ENCODE data around the gene MACROH2A2. TPM values are rescaled to one million over a fixed set of nuclear protein-coding genes. Genes with fewer than 3 reads are reported as not detected.
"Not testable (repeated sequence)": the region's sequence is repeated elsewhere in the genome, so short reads cannot be mapped to it uniquely, and the experiment has no call there.

The MACROH2A2 gene
- total and polyA plus RNA-seq, 5 donors from 2014 or later, result 2.4 to 4.1 (median 3.3) TPM

- Histone ChIP-seq H3K27ac (ENCODE audit: insufficient read depth, low read length, poor library complexity, severe bottlenecking) (peak overlapping the region; percentile 71), H3K27me3 (ENCODE audit: control insufficient read depth, insufficient read depth, low read length) (no peaks in the 10 kb centered on the region), H3K36me3 (ENCODE audit: control insufficient read depth, insufficient read depth, low read length) (peaks cover 7% of the 10 kb centered on the region), H3K4me1 (ENCODE audit: control insufficient read depth, insufficient read depth, low read length, poor library complexity, severe bottlenecking) (peaks cover 30% of the 10 kb centered on the region), H3K9me3 (ENCODE audit: control insufficient read depth in 2 of 2, low read length in 2 of 2) (no peaks in the 10 kb centered on the region), H3K4me3 (ENCODE audit: low read depth, low read length) (peak overlapping the region; percentile 86)
- Mint-ChIP-seq H3K27me3 (no peaks in the 10 kb centered on the region), H3K27ac (peak overlapping the region; percentile 23 to 96 (median 83)), H3K36me3 (peaks cover 8% of the 10 kb centered on the region), H3K4me3 (peak overlapping the region; percentile 80 to 98 (median 88)), H3K9me3 (no peaks in the 10 kb centered on the region), H3K4me1 (peaks cover 5 to 52% (median 29%) of the 10 kb centered on the region in 4 donors)
- ATAC-seq (ENCODE audit: low read depth in 2 of 2), result peak; percentile 69 to 74
- DNase-seq, result peak in 2 of 3 donors; percentile 46 to 80
These were observed 40.8 kb downstream of the MACROH2A2 start for GRCh38 chr10:70093335-70093944.

DNA sequence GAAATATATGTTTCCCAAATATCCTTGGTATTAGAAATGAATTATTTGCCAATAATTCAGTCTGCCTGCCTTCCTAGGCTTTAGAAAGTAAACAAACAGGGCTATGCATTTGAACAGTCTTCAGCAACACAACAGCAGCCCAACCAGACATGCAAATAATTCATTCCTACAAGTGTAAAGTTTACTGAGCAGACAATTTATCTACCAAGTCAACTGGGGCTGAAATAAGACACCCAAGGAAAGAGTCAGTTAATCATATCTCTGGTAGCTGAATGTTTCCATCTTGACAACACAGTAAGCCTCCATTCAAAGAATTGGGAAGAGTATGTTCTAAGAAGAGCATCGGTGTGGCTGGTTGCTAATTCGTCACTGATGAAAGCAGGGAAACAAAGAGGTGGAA is 41.6 kb downstream of the MACROH2A2 start:
- Mint-ChIP-seq H3K4me1 (peaks cover 5 to 55% (median 28%) of the 10 kb centered on the region in 4 donors), H3K9me3 (no peaks in the 10 kb centered on the region), H3K4me3 (peak overlapping the region; percentile 20 to 83 (median 38)), H3K27me3 (no peaks in the 10 kb centered on the region), H3K36me3 (peaks cover 9% of the 10 kb centered on the region), H3K27ac (peak overlapping the region in 2 of 3 donors; percentile 20 to 96)
- Histone ChIP-seq H3K27ac (ENCODE audit: insufficient read depth, low read length, poor library complexity, severe bottlenecking) (no peak overlapping the region), H3K4me1 (ENCODE audit: control insufficient read depth, insufficient read depth, low read length, poor library complexity, severe bottlenecking) (peaks cover 30% of the 10 kb centered on the region), H3K4me3 (ENCODE audit: low read depth, low read length) (peak overlapping the region; percentile 86), H3K36me3 (ENCODE audit: control insufficient read depth, insufficient read depth, low read length) (peaks cover 11% of the 10 kb centered on the region), H3K9me3 (ENCODE audit: control insufficient read depth in 2 of 2, low read length in 2 of 2) (no peaks in the 10 kb centered on the region), H3K27me3 (ENCODE audit: control insufficient read depth, insufficient read depth, low read length) (no peaks in the 10 kb centered on the region)
- DNase-seq (no peak), ATAC-seq (ENCODE audit: low read depth in 2 of 2) (no peak)

DNA sequence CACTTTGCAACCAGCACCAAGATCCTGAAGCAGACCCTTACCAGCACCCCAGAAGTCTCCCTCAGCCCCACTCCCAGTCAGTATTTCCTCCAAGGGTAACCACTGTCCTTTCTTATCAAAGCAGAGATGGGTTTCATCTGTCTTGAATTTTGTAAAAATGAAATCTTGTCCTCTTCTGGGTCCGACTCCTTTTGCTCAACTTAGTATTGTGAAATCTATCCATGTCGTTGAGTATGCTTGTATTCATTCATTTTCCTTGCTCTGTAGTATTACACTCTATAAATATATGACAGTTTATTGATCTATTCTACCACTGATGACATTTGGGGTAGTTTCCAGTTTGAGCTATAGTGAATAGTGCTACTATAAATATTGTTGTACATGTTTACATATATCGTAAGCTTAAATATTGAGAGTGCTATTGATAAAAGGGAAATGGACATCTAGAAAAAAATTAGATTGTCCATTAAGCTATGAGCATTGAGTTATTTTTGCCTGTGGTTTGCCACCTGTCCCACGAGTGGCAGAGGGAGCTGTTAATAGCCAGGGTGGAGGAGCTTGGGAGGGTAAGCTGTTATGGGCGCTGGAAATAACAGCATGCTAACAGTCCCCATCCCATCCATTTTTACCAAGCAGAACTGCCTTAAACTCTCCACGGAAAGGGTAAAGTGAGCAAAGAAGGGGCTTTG is 43.5 kb downstream of the MACROH2A2 start:
- H3K9me3 ChIP-seq (ENCODE audit: control insufficient read depth in 2 of 2, low read length in 2 of 2), result no peaks in the 10 kb centered on the region
- no peak overlapping the region for H3K4me3 ChIP-seq (ENCODE audit: low read depth, low read length)
- H3K9me3 Mint-ChIP-seq, result no peaks in the 10 kb centered on the region
- H3K27me3 Mint-ChIP-seq, result no peaks in the 10 kb centered on the region
- DNase-seq (no peak), ATAC-seq (ENCODE audit: low read depth in 2 of 2) (no peak)
- no peaks in the 10 kb centered on the region for H3K27me3 ChIP-seq (ENCODE audit: control insufficient read depth, insufficient read depth, low read length)
- H3K36me3 Mint-ChIP-seq, result peaks cover 23% of the 10 kb centered on the region
- peaks cover 30% of the 10 kb centered on the region for H3K4me1 ChIP-seq (ENCODE audit: control insufficient read depth, insufficient read depth, low read length, poor library complexity, severe bottlenecking)
- H3K36me3 ChIP-seq (ENCODE audit: control insufficient read depth, insufficient read depth, low read length), result peaks cover 24% of the 10 kb centered on the region
- H3K4me3 Mint-ChIP-seq, result no peak overlapping the region
- no peak overlapping the region for H3K27ac ChIP-seq (ENCODE audit: insufficient read depth, low read length, poor library complexity, severe bottlenecking)
- peaks cover 5 to 49% (median 27%) of the 10 kb centered on the region in 4 donors for H3K4me1 Mint-ChIP-seq
- no peak overlapping the region for H3K27ac Mint-ChIP-seq

DNA sequence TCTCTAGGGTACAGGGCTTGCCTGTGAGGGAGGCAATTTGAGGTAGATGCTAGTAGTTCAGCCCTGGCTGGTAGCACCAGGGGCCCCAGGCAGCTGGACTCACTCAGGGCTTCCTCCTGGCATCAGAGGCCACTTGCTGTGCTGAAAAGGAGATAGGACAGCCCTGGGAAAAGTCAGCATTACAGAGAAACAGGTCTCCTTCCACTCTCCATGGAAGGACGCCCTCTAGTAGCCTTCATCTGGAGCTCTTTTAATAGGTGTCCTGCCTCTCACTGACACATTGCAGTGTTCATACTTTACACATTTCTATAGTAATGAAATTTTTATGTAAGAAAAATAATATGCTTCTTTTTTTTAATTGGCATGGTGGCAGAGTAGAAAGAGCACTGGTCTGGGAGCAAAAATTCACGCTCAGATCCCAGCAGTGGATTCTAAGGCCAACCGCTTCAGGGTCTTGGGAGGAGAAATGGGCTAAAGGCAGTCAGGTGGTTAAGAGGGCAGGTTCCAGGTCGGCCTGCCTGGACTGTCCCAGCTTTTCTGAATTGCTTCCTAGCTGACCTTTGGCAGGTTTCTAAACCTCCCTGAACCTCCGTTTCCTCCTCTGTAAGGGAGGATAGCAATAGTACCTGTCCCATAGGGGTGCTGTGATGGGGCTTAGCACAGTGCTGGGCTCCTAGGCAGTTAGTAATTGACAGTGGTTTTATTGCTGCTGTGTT is 44.2 kb downstream of the MACROH2A2 start:
- no peak overlapping the region for H3K4me3 ChIP-seq (ENCODE audit: low read depth, low read length)
- H3K27me3 ChIP-seq (ENCODE audit: control insufficient read depth, insufficient read depth, low read length), result no peaks in the 10 kb centered on the region
- Mint-ChIP-seq H3K4me1 (peaks cover 5 to 45% (median 24%) of the 10 kb centered on the region in 4 donors), H3K4me3 (no peak overlapping the region), H3K27me3 (no peaks in the 10 kb centered on the region), H3K9me3 (peaks cover 0 to 1% (median 0%) of the 10 kb centered on the region in 7 donors), H3K36me3 (peaks cover 30% of the 10 kb centered on the region), H3K27ac (no peak overlapping the region)
- H3K9me3 ChIP-seq (ENCODE audit: control insufficient read depth in 2 of 2, low read length in 2 of 2), result no peaks in the 10 kb centered on the region
- peaks cover 26% of the 10 kb centered on the region for H3K4me1 ChIP-seq (ENCODE audit: control insufficient read depth, insufficient read depth, low read length, poor library complexity, severe bottlenecking)
- DNase-seq (no peak), ATAC-seq (ENCODE audit: low read depth in 2 of 2) (no peak)
- no peak overlapping the region for H3K27ac ChIP-seq (ENCODE audit: insufficient read depth, low read length, poor library complexity, severe bottlenecking)
- peaks cover 28% of the 10 kb centered on the region for H3K36me3 ChIP-seq (ENCODE audit: control insufficient read depth, insufficient read depth, low read length)

GRCh38 chr10:70097459-70097858 is 44.8 kb downstream of the MACROH2A2 start:
- peaks cover 30% of the 10 kb centered on the region for H3K36me3 ChIP-seq (ENCODE audit: control insufficient read depth, insufficient read depth, low read length)
- DNase-seq (no peak), ATAC-seq (ENCODE audit: low read depth in 2 of 2) (no peak)
- Mint-ChIP-seq H3K4me1 (peaks cover 3 to 39% (median 21%) of the 10 kb centered on the region in 4 donors), H3K4me3 (no peak overlapping the region), H3K9me3 (peaks cover 0 to 1% (median 0%) of the 10 kb centered on the region in 7 donors), H3K36me3 (peaks cover 33% of the 10 kb centered on the region), H3K27me3 (no peaks in the 10 kb centered on the region), H3K27ac (peak overlapping the region in 1 of 3 donors; percentile 72)
- H3K9me3 ChIP-seq (ENCODE audit: control insufficient read depth in 2 of 2, low read length in 2 of 2), result no peaks in the 10 kb centered on the region
- peaks cover 20% of the 10 kb centered on the region for H3K4me1 ChIP-seq (ENCODE audit: control insufficient read depth, insufficient read depth, low read length, poor library complexity, severe bottlenecking)
- H3K4me3 ChIP-seq (ENCODE audit: low read depth, low read length), result no peak overlapping the region
- no peaks in the 10 kb centered on the region for H3K27me3 ChIP-seq (ENCODE audit: control insufficient read depth, insufficient read depth, low read length)
- H3K27ac ChIP-seq (ENCODE audit: insufficient read depth, low read length, poor library complexity, severe bottlenecking), result no peak overlapping the region

DNA sequence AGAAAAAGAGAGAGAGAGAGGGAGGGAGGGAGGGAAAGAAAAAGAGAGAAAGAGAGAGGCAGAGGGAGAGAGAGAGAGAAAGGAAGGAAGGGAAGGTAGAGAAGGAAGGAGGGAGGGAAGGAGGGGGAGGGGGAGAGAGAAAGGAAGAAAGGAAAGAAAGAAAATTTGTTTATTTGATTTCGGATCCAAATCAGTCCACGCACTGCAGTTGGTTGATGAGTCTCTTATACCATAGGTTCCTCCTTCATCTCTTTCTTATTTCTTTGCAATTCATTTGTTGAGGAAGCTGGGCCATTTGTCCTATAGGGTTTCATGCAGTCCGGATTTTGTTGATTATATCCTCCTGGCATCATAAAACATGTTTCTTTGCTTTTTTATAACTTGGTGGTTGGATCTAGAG is 45.6 kb downstream of the MACROH2A2 start:
- Mint-ChIP-seq H3K36me3 (peaks cover 33% of the 10 kb centered on the region), H3K4me1 (peaks cover 3 to 32% (median 16%) of the 10 kb centered on the region in 4 donors), H3K4me3 (no peak overlapping the region), H3K27me3 (no peaks in the 10 kb centered on the region), H3K27ac (no peak overlapping the region), H3K9me3 (peaks cover 0 to 1% (median 0%) of the 10 kb centered on the region in 7 donors)
- Histone ChIP-seq H3K27ac (ENCODE audit: insufficient read depth, low read length, poor library complexity, severe bottlenecking) (no peak overlapping the region), H3K4me1 (ENCODE audit: control insufficient read depth, insufficient read depth, low read length, poor library complexity, severe bottlenecking) (peaks cover 12% of the 10 kb centered on the region), H3K9me3 (ENCODE audit: control insufficient read depth in 2 of 2, low read length in 2 of 2) (no peaks in the 10 kb centered on the region), H3K27me3 (ENCODE audit: control insufficient read depth, insufficient read depth, low read length) (no peaks in the 10 kb centered on the region), H3K4me3 (ENCODE audit: low read depth, low read length) (no peak overlapping the region), H3K36me3 (ENCODE audit: control insufficient read depth, insufficient read depth, low read length) (peaks cover 30% of the 10 kb centered on the region)
- ATAC-seq (ENCODE audit: low read depth in 2 of 2) (no peak), DNase-seq (no peak)

DNA sequence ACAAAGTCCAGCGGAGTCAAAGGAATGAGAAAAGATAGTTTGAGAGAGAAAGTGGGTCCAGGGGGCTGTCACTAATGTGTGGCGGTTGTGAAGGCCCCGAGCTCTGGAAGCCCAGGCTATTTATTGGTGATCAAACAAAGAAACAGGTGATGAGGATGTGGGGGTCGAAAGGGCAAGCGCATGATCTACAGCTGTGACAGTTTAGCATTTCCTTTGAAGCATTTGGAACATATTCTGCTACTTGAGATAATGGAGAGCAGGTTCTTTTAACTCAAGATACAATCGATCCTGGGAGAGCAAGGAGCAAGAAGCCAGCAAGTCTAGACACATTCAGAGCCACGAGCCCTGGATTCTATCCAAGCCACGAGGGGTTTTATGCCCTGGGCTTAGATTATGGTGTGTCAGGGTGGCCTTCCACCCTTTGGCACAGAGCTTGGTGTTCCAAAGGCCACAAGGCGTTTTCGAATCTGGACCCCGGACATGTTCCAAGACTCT is 48.5 kb downstream of the MACROH2A2 start:
- H3K4me1 ChIP-seq (ENCODE audit: control insufficient read depth, insufficient read depth, low read length, poor library complexity, severe bottlenecking); H3K9me3 ChIP-seq (ENCODE audit: control insufficient read depth in 2 of 2, low read length in 2 of 2); H3K27ac ChIP-seq (ENCODE audit: insufficient read depth, low read length, poor library complexity, severe bottlenecking); H3K9me3 Mint-ChIP-seq; ATAC-seq (ENCODE audit: low read depth in 2 of 2); H3K27me3 ChIP-seq (ENCODE audit: control insufficient read depth, insufficient read depth, low read length); DNase-seq; H3K27me3 Mint-ChIP-seq; H3K4me3 ChIP-seq (ENCODE audit: low read depth, low read length); H3K4me1 Mint-ChIP-seq; H3K4me3 Mint-ChIP-seq: not testable (repeated sequence)
- peaks cover 40% of the 10 kb centered on the region for H3K36me3 Mint-ChIP-seq
- peak overlapping the region in 1 of 3 donors; percentile 54 for H3K27ac Mint-ChIP-seq
- H3K36me3 ChIP-seq (ENCODE audit: control insufficient read depth, insufficient read depth, low read length), result peaks cover 27% of the 10 kb centered on the region
